ENCODE results near the gene DTX3.
"Not testable (repeated sequence)": the region's sequence is repeated elsewhere in the genome, so short reads cannot be mapped to it uniquely, and the experiment has no call there.

The DTX3 gene

DNA sequence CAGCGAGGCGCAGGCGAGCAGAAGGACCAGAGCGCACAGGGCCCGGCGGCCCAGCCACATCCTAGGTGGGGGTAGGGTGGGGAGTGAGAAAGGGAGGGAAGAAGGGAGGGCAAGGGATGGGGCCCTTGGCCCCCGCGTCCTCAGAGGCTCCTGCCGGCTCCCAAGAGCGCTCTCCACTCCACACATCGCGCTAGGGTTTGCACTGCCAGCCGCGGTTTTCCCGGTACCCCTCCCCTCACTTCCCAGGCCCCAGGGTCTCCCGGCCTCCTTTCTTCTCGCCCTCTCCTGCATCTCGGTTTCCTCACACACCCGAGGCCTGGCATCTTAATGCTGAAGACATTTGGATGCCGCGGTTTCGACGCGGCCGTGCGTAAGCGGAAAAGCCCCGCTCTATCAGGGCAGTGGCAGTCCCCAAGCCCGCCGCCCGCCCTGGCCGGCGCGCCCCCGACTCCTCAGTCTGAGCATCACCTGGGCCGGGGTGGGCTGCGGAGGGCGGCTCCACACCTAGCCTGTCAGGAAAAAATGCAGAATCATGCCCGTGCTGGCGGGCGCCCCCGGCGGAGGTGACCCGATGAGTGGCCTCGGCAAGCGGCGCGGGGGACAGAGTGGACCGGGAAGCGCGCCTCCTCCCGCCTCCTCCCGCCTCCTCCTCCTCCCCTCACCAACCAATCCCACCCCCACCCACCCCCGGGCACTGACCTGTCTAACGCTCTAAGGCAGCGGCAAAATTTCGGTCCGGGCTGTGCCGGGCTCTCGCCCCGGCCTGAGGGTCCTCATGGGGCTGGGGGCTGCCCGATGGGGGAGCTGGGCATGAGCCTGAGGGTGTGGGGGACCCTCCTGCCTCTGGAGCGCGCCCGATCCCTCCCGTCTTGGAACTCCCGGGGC, 27.7 kb downstream of the DTX3 start:
- no peak for DNase-seq (ENCODE audit: low read depth in 2 of 2)

DNA sequence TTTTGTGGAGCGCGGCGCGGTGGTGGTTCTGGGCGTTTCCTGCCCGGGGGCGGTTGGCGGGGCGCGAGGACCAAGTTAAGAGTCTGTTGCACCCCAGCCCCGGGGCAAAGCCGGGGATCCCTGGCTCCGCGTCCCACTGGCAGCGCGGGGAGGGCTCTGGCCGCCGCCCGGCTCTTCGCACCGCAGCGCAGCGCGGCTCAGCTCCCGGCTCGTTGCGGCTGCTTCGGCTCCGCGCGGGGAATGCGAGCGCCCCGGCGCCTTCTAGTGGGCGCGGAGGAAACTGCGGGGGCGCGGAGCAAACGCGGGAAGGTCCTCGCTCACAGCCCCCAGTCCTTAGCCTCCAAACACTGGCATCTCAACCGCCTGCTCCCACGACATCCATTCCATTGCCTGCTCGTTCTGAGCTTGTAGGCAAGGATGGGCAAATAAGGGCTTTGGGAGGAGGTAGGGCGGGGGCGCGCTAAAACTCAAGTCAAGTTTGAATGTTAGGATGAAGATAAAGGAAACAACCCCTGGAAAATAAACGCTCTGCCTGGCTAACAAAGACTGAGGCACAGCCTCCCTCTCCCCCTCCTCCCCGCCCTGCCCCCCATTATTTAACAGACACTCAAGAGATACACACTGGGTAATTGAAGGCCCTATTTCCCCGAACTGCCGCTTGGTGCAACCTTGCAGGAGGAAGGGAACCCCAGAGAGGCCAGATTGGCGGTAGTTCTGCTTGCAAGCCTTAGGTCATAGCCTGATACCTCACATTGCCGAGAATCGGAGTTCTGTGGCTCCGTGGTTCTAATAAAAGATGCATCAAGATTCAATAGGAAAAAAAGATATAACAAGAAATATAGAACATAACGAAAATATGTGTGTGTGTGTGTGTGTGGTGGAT, 28.6 kb downstream of the DTX3 start, which contains the start of gene B4GALNT1:
Gene B4GALNT1 (minus strand): TSS at position 244 of the 883 bp plus-strand sequence. CDS start 1,069 bp downstream, outside the sequence.
- peak; percentile 52 to 59 for DNase-seq (ENCODE audit: low read depth in 2 of 2)

DNA sequence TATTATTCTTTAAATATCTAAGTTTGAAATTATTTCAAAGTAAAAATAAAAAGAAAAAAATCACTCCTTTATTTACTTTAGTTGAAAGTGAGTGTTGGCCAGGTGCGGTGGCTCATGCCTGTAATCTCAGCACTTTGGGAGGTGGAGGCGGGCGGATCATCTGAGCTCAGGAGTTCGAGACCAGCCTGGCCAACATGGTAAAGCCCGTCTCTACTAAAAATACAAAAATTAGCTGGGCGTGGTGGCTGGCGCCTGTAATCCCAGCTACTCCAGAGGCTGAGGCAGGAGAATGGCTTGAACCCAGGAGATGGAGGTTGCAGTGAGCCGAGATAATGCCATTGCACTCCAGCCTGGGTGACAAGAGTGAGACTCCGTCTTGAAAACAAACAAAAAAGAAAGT, 32.1 kb downstream of the DTX3 start:
- DNase-seq (ENCODE audit: low read depth in 2 of 2): not testable (repeated sequence)

DNA sequence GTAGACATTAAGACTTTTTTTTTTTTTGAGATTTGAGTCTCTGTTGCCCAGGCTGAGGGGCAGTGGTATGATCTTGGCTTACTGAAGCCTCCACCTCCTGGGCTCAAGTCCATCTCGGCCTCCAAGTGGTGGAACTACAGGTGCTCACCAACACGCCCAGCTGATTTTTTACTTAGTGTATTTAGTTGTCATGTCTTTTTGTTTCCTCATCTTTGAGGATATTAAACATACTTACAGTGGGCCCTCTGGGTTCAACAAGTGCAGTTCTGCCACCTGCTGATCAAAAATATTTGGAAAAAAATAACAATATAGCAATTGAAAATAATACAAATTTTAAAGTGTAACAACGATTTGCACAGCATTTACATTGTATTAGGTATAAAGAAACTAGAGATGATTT, 32.7 kb downstream of the DTX3 start:
- no peak for DNase-seq (ENCODE audit: low read depth in 2 of 2)

DNA sequence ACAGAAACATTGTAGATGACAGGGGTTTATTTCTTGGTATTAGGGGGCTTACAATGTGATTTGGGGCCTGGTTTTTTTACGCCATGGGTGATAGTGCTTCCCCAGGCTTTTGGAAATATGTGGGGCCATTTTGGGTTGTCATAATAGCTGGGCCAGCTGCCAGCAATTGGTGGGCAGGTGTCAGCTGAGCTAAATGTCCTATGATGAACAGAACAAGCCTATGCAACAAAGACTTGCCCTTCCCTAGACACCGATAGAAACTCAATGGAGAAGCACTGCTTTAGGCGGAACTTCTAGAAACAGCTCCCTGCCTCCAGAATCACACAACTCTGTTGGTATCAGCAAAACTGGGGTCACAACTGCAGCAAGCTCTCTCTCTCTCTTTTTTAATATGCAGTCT, 33.5 kb downstream of the DTX3 start:
- DNase-seq (ENCODE audit: low read depth in 2 of 2): no peak

DNA sequence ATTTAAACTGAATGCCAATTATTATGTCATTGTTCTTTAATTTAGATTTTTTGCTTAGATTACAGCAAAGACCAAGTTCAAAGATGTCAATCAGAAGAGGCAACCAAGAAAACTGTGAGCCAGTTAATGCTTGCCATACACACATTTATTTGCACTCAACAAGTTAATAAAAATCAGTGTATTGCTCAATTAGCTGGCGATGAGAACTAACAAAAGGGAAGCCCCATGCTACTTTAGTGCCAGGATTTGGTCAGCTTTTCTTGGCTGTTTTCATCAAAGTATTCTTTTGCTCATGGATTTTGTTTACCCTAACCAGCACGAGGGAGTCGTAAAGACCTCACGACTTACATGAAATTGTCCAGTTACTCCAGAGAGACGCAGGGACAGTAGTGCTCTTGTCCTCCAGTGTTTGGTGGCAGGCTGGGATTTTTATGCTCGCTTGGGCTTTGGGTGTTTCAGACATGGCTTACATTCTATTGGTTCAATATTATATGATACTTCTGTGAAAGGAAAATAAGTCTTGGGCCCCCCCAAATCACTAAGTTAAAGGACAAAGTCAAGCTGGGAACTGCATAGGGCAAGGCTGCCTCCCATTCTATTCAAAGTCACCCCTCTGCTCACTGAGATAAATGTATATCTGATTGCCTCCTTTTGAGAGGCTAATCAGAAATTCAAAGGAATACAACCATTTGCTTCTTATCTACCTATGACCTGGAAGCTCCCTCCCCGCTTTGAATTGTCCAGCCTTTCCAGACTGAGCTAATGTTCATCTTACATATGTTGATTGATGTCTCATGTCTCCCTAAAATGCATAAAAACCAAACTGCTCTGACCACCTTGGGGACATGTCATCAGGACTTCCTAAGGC, 35.8 kb downstream of the DTX3 start:
- no peak for DNase-seq (ENCODE audit: low read depth in 2 of 2)

DNA sequence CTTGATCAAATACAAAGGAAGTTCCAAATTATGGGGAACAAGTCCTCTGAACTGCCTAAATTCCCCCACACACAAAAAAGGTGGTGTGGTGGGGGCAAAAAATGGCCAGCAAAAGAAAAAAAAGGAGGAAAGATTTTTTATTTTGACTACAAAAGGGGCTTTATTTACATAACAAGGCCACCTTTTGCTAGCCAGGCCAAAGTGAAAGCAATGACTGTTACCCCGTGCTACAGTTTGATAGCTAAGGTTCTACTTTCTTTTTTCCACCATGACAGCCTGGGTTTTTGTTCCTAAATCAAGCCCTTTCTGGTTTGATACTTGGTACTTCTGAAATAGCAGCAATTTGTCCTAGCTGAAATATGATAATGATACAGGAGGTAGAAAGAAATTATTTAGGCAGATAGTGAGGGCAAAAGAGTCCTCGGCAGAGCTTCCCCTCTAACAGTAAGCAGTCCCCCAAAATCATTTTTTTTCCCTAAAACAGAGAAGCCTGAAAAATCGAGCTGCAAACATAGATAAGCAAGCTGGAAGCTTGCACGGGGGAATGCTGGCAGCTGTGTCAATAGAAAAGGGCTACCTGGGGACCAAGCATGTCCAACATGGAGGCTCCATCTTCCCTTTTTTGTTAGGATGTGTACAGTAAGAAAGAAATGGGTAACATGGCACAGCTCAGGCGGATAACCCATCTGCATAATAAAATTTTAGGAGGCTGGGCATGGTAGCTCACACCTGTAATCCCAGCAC, 37.2 kb downstream of the DTX3 start:
- DNase-seq (ENCODE audit: low read depth in 2 of 2): no peak

DNA sequence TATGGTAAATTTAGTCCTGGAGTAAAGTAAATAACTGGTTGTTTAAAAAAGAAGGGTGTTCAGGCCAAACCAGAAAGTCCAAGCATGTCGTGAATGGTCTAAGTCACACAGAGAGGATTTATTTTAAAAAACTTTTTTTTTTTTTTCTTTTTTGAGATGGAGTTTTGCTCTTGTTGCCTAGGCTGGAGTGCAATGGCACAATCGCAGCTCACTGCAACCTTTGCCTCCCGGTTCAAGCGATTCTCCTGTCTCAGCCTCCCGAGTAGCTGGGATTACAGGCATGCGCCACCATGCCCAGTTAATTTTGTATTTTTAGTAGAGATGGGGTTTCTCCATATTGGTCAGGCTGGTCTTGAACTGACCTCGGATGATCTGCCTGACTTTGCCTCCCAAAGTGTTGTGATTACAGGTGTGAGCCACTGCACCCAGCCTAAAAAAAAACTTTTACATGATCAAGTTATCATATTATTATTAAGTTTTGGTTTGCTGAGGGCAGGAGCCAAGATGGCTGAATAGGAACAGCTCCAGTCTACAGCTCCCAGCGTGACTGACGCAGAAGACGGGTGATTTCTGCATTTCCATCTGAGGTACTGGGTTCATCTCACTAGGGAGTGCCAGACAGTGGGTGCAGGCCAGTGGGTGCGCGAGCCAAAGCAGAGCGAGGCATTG, 41.5 kb downstream of the DTX3 start:
- not testable (repeated sequence) for DNase-seq (ENCODE audit: low read depth in 2 of 2)

DNA sequence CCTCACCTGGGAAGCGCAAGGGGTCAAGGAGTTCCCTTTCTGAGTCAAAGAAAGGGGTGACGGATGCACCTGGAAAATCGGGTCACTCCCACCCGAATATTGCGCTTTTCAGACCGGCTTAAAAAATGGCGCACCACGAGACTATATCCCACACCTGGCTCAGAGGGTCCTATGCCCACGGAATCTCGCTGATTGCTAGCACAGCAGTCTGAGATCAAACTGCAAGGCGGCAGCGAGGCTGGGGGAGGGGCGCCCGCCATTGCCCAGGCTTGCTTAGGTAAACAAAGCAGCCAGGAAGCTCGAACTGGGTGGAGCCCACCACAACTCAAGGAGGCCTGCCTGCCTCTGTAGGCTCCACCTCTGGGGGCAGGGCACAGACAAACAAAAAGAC, 42.0 kb downstream of the DTX3 start:
- DNase-seq (ENCODE audit: low read depth in 2 of 2): not testable (repeated sequence)

DNA sequence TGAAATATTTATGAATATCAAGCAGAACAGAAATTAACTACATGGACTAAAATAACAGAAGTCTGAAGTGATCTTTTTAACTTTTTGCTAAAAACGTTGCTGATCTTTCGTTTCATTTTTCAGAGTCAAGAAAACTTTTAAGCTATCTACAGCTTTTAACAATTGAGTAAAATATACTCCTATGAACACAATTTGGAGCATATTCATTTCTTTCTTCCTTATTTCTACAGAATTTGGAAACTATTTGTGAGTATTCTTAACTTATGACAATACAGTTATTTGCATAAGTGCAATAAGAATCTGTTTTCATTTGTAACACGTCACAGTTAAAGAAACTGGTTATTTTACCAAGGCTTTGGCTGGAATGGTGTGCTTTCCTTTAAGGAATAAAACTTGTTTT, 49.4 kb downstream of the DTX3 start:
- DNase-seq (ENCODE audit: low read depth in 2 of 2): no peak

DNA sequence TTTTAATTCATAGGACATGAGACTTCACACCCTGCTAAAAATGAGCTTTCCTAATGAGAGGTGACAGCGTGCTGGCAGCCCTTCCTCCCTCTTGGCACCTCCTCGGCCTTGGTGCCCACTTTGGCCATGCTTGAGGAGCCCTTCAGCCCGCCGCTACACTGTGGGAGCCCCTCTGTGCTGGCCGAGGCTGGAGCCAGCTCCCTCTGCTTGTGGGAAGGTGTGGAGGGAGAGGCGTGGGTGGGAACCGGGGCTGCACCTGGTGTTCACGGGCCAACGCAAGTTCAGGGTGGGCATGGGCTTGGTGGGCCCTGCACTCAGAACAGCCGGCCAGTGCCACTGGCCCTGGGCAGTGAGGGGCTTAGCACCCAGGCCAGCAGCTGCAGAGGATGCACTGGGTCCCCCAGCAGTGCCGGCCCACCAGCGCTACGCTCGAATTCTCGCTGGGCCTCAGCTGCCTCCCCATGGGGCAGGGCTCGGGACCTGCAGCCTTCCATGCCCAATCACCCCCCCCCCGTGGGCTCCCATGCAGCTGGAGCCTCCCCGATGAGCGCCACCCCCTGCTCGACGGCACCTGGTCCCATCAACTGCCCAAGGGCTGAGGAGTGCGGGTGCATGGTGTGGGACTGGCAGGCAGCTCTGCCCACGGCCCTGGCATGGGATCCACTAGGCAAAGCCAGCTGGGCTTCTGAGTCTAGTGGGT, 51.1 kb downstream of the DTX3 start:
- DNase-seq (ENCODE audit: low read depth in 2 of 2): no peak

DNA sequence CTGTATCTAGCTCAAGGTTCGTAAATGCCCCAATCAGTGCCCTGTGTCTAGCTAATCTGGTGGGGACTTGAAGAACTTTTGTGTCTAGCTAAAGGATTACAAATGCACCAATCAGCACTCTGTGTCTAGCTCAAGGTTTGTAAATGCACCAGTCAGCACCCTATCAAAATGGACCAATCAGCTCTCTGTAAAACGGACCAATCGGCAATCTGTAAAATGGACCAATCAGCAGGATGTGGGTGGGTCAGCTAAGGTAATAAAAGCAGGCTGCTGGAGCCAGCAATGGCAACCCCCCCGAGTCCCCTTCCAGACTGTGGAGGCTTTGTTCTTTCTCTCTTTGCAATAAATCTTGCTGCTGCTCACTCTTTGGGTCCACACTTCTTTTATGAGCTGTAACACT, 51.8 kb downstream of the DTX3 start:
- DNase-seq (ENCODE audit: low read depth in 2 of 2): not testable (repeated sequence)

DNA sequence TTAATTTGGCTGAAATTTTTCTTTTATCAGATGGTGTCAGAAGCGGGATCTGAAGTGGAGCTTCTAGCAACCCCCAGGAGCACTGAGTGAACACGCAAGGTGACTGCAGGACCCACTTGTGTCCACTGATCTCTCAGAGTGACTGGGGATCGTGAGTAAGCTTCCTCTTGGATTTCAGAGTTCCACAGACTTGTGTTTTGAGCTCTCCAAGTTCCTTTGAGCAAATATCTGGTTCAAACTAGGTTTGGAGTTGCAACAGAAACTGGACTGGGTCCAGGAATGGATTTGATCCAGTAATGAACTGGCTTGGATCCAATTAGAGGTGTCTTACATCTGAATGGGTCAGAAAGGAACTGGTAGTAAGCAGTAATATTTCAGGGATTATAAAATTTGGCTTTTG, 53.1 kb downstream of the DTX3 start:
- DNase-seq (ENCODE audit: low read depth in 2 of 2): no peak

DNA sequence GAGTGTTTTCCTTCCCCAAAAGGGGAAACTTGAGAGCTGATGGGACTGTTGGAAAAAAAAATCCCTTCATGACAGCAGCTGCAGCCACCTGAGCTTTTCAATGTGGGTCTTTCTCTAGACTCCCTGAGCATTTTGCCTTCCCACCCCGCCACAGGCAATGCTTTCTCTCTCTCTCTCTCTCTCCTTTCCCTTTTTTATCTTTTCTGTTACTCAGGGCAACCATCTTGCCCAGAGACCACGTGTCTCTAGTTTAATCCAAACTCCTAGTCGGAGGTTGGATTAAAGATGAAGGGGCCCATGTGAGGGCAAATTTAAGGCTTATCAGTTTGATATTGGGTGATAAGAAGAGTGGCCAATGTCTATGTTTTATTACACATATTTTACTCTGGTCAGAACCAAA, 54.3 kb downstream of the DTX3 start:
- no peak for DNase-seq (ENCODE audit: low read depth in 2 of 2)
